Activated CD8-positive, alpha-beta memory T cell treated with anti-CD3 and anti-CD28 coated beads, Interleukin-2, amount 50 U/mL, for 4 hours (primary cell): Measurements from ENCODE around the gene PILRB.

ENCODE experiments used
- DNase-seq: peaks from one replicate; pipeline ENCODE4 v3.0.0-alpha.2; 2020

Gene PILRB

GRCh38 chr7:100413346-100413745 is 55.4 kb downstream of the PILRB start:
- no peak for DNase-seq

GRCh38 chr7:100413889-100414288 is 56.0 kb downstream of the PILRB start:
- DNase-seq: no peak

GRCh38 chr7:100415448-100415847 is 57.5 kb downstream of the PILRB start:
- DNase-seq: no peak
